H1 (cell line): Measurements from ENCODE around the gene COQ10B. TPM values are rescaled to one million over a fixed set of nuclear protein-coding genes. Genes with fewer than 3 reads are reported as not detected.

Experiments used
- CTCF ChIA-PET: fragments of 300-600 bp; sonication (Branson Sonifier 250); formaldehyde crosslinking; loops from one replicate; lab custom pipeline; 2021; ENCODE audit not compliant: partially characterized antibody; lab: Charles Lee
- POLR2A ChIA-PET: fragments of 300-600 bp; sonication (Branson Sonifier 250); formaldehyde crosslinking; loops from one replicate; lab custom pipeline; 2021; ENCODE audit warnings: inconsistent platforms; ENCODE audit not compliant: partially characterized antibody; lab: Charles Lee
- DNase-seq, 2 experiments: peaks; one replicate each; pipeline versions ENCODE4 v3.0.0 to v3.0.0-alpha.2; 2010 to 2022; ENCODE audit warnings: low spot score in 2 of 2, low read depth in 1 of 2, mixed read lengths in 1 of 2
- FAIRE-seq: peaks from 2 replicates; lab custom pipeline; 2011; peaks lifted over from hg19 to GRCh38; lab: Jason Lieb, UNC
- H2AFZ ChIP-seq: 2 replicates; pipeline ENCODE4 v1.8.1; 2012; ENCODE audit warnings: low read length, inconsistent platforms
- H2AK5ac ChIP-seq: 2 replicates; pipeline ENCODE4 v1.6.1; 2013; ENCODE audit warnings: low read depth, low read length
- H2BK120ac ChIP-seq: replicated peaks from 2 replicates; pipeline ENCODE3; 2013; ENCODE audit warnings: low read depth, low read length, inconsistent platforms
- H2BK12ac ChIP-seq: 2 replicates; pipeline ENCODE4 v1.6.1; 2013; ENCODE audit warnings: low read depth, low read length
- H2BK15ac ChIP-seq: 2 replicates; pipeline ENCODE4 v1.6.1; 2013; ENCODE audit warnings: low read length
- H2BK20ac ChIP-seq: 2 replicates; pipeline ENCODE4 v1.6.1; 2013; ENCODE audit warnings: low read length
- H2BK5ac ChIP-seq: 2 replicates; pipeline ENCODE4 v1.6.1; 2013; ENCODE audit warnings: low read depth, low read length
- H3K14ac ChIP-seq: 2 replicates; pipeline ENCODE4 v1.6.1; 2013; ENCODE audit warnings: inconsistent platforms; ENCODE audit not compliant: insufficient read length
- H3K18ac ChIP-seq: 2 replicates; pipeline ENCODE4 v1.6.1; 2013; ENCODE audit warnings: low read length; ENCODE audit errors: extremely low read depth
- H3K23ac ChIP-seq: 2 replicates; pipeline ENCODE4 v1.6.1; 2013; ENCODE audit warnings: inconsistent platforms; ENCODE audit not compliant: insufficient read length
- H3K23me2 ChIP-seq: 2 replicates; pipeline ENCODE4 v1.6.1; 2013; ENCODE audit warnings: low read depth, low read length
- H3K27ac ChIP-seq: 2 replicates; pipeline ENCODE4 v1.6.1; 2011; ENCODE audit warnings: low read depth, low read length, inconsistent platforms
- H3K27me3 ChIP-seq, 4 experiments: replicated peaks in 1 of 4; 1 replicate in 1 of 4; 2 replicates in 3 of 4; pipeline versions ENCODE4 v1.6.1 to v1.8.1; 2011 to 2013; ENCODE audit warnings: low read length in 3 of 4, mild to moderate bottlenecking in 3 of 4, inconsistent platforms in 2 of 4, mixed read lengths in 2 of 4, moderate library complexity in 1 of 4; ENCODE audit not compliant: control insufficient read depth in 3 of 4, insufficient read depth in 3 of 4; ENCODE audit errors: extremely low read depth in 1 of 4
- H3K36me3 ChIP-seq, 4 experiments: 2 replicates each; pipeline versions ENCODE4 v1.6.1 to v1.8.1; 2011 to 2013; ENCODE audit warnings: mild to moderate bottlenecking in 4 of 4, low read length in 3 of 4, moderate library complexity in 2 of 4, control low read depth in 1 of 4, inconsistent platforms in 1 of 4; ENCODE audit not compliant: insufficient read depth in 4 of 4, control insufficient read depth in 2 of 4
- H3K4ac ChIP-seq: replicated peaks from 2 replicates; pipeline ENCODE3; 2013; ENCODE audit warnings: low read length, low read depth, mixed read lengths, inconsistent platforms; ENCODE audit not compliant: insufficient read length
- H3K4me1 ChIP-seq, 4 experiments: replicated peaks in 1 of 4; 1 replicate in 1 of 4; 2 replicates in 3 of 4; pipeline versions ENCODE4 v1.6.1 to v1.8.1; 2011 to 2013; ENCODE audit warnings: low read length in 3 of 4, inconsistent platforms in 2 of 4, mixed read lengths in 1 of 4; ENCODE audit not compliant: insufficient read depth in 4 of 4, control insufficient read depth in 3 of 4
- H3K4me2 ChIP-seq, 2 experiments: 2 replicates each; pipeline versions ENCODE4 v1.6.1 to v1.8.1; 2011 to 2013; ENCODE audit warnings: low read depth in 2 of 2, low read length in 2 of 2, control low read depth in 1 of 2, inconsistent platforms in 1 of 2, mild to moderate bottlenecking in 1 of 2; ENCODE audit not compliant: insufficient read depth in 1 of 2
- H3K4me3 ChIP-seq, 4 experiments: fragments of 200-600, 300-600 bp in 1 of 4; sonication (generic), shearing (Covaris generic), sonication (Bioruptor Twin) in 1 of 4; 2 replicates each; pipeline versions ENCODE4 v1.5.1 to v1.8.1; 2011 to 2016; ENCODE audit warnings: low read length in 4 of 4, low read depth in 3 of 4, control low read depth in 2 of 4, inconsistent platforms in 2 of 4, mild to moderate bottlenecking in 2 of 4, mixed read lengths in 1 of 4, moderate library complexity in 1 of 4; ENCODE audit not compliant: insufficient read depth in 2 of 4; ENCODE audit errors: extremely low read depth in 1 of 4
- H3K56ac ChIP-seq: replicated peaks from 2 replicates; pipeline ENCODE3; 2013; ENCODE audit warnings: low read depth, mild to moderate bottlenecking, mixed read lengths, low read length, inconsistent platforms; ENCODE audit not compliant: insufficient read length
- H3K79me1 ChIP-seq: 2 replicates; pipeline ENCODE4 v1.6.1; 2013; ENCODE audit warnings: low read depth, low read length, control low read depth
- H3K79me2 ChIP-seq, 2 experiments: 2 replicates each; pipeline versions ENCODE4 v1.6.1 to v1.8.1; 2012 to 2013; ENCODE audit warnings: low read length in 2 of 2, mild to moderate bottlenecking in 2 of 2, inconsistent platforms in 1 of 2; ENCODE audit not compliant: insufficient read depth in 2 of 2, control insufficient read depth in 1 of 2
- H3K9ac ChIP-seq, 4 experiments: replicated peaks in 1 of 4; 1 replicate in 1 of 4; 2 replicates in 3 of 4; pipeline versions ENCODE4 v1.6.1 to v1.8.1; 2011 to 2013; ENCODE audit warnings: low read depth in 3 of 4, low read length in 3 of 4, control low read depth in 2 of 4, mild to moderate bottlenecking in 2 of 4, moderate library complexity in 2 of 4, inconsistent platforms in 1 of 4; ENCODE audit errors: extremely low read depth in 1 of 4
- H3K9me3 ChIP-seq, 2 experiments: 2 replicates each; pipeline versions ENCODE4 v1.6.1 to v1.8.1; 2012 to 2013; ENCODE audit warnings: mild to moderate bottlenecking in 2 of 2, moderate library complexity in 2 of 2, control low read depth in 1 of 2, inconsistent platforms in 1 of 2, low read depth in 1 of 2, low read length in 1 of 2, mixed read lengths in 1 of 2; ENCODE audit not compliant: insufficient read depth in 2 of 2
- H4K20me1 ChIP-seq, 2 experiments: replicated peaks in 1 of 2; 2 replicates each; pipeline versions ENCODE3 to v1.8.1; 2011 to 2013; ENCODE audit warnings: inconsistent platforms in 2 of 2, low read length in 2 of 2, mild to moderate bottlenecking in 1 of 2; ENCODE audit not compliant: insufficient read depth in 2 of 2, control insufficient read depth in 1 of 2
- H4K5ac ChIP-seq: 2 replicates; pipeline ENCODE4 v1.6.1; 2013; ENCODE audit warnings: low read length, low read depth, mixed read lengths, inconsistent platforms; ENCODE audit not compliant: insufficient read length
- H4K8ac ChIP-seq: 2 replicates; pipeline ENCODE4 v1.8.0; 2013; ENCODE audit warnings: mild to moderate bottlenecking, moderate library complexity, low read length, inconsistent platforms; ENCODE audit not compliant: insufficient read depth; ENCODE audit errors: extremely low read depth
- H4K91ac ChIP-seq: replicated peaks from 2 replicates; pipeline ENCODE3; 2013; ENCODE audit warnings: low read length, mixed read lengths, inconsistent platforms; ENCODE audit not compliant: insufficient read length
- BRCA1 ChIP-seq: IDR thresholded peaks from 2 replicates; pipeline ENCODE4 v1.6.1; 2012; ENCODE audit warnings: low read depth, low read length, improper control_type of control experiment
- E2F6 ChIP-seq: IDR thresholded peaks from 2 replicates; pipeline ENCODE4 v1.6.1; 2012; ENCODE audit warnings: inconsistent platforms
- GABPA ChIP-seq: IDR thresholded peaks from 2 replicates; pipeline ENCODE4 v1.6.1; 2011; ENCODE audit warnings: mild to moderate bottlenecking, low read length, moderate library complexity, borderline replicate concordance; ENCODE audit not compliant: insufficient read depth
- MAX ChIP-seq: IDR thresholded peaks from 2 replicates; pipeline ENCODE4 v1.6.1; 2012; ENCODE audit warnings: inconsistent platforms
- POLR2A ChIP-seq, 2 experiments: IDR thresholded peaks; 1 replicate in 1 of 2; 2 replicates in 1 of 2; pipeline ENCODE4 v1.6.1; 2011; ENCODE audit warnings: low read depth in 2 of 2, low read length in 2 of 2, mild to moderate bottlenecking in 2 of 2; ENCODE audit errors: control extremely low read depth in 1 of 2
- SAP30 ChIP-seq: fragments of 300-600 bp; sonication (generic); IDR thresholded peaks from 2 replicates; pipeline ENCODE4 v1.7.1; 2012; ENCODE audit warnings: low read length, moderate library complexity, mild to moderate bottlenecking, inconsistent platforms; ENCODE audit not compliant: insufficient read depth, insufficient replicate concordance
- TAF1 ChIP-seq: IDR thresholded peaks from 2 replicates; pipeline ENCODE4 v1.6.1; 2011; ENCODE audit warnings: mild to moderate bottlenecking, low read depth, low read length
- USF2 ChIP-seq: IDR thresholded peaks from 2 replicates; pipeline ENCODE4 v1.6.1; 2011; ENCODE audit warnings: low read length, improper control_type of control experiment
- WGBS, 2 experiments: shearing (Covaris generic) in 1 of 2; methylation state at CpG; one replicate each; pipeline versions ENCODE4 v1.1.6 to v1.1.7; 2013 to 2015; ENCODE audit warnings: low lambda C conversion rate in 2 of 2, mixed read lengths in 2 of 2, inconsistent platforms in 1 of 2, low coverage in 1 of 2, missing lambda C conversion rate in 1 of 2; ENCODE audit not compliant: insufficient replicate concordance in 2 of 2, insufficient coverage in 1 of 2, insufficient read length in 1 of 2; ENCODE audit errors: extremely low coverage in 1 of 2, missing lambda C conversion rate in 1 of 2; 5-methylcytosine and 5-hydroxymethylcytosine counted together
- polyA plus RNA-seq, 7 experiments: library from polyadenylated mRNA; depleted of rRNA in 3 of 7; stranded (reverse) in 5 of 7; unstranded in 2 of 7; fragments of >200 nt in 5 of 7; fragments of 200-250 nt in 2 of 7; gene quantifications; 1 replicate in 5 of 7; 2 replicates in 1 of 7; 4 replicates in 1 of 7; pipeline versions ENCODE4 v1.2.1 to v1.2.3, GENCODE V29; 2011 to 2013; ENCODE audit warnings: missing spikeins in 2 of 7, mixed read lengths in 2 of 7
- total RNA-seq: library from RNA; stranded (reverse); fragmentation: NEBNext Ultra II Directional; extraction: Animal tissue kit (Norgen Biotek cat#: 25700); gene quantifications from 2 replicates; pipeline ENCODE4 v1.2.1, GENCODE V29; 2021
- TF ChIP-seq, protein P1 (sequence below), 3 experiments: IDR thresholded peaks; 1 replicate in 2 of 3; 2 replicates in 1 of 3; pipeline versions ENCODE4 v1.5.1 to v1.6.1; 2011; ENCODE audit warnings: low read length in 3 of 3, mild to moderate bottlenecking in 3 of 3, inconsistent platforms in 2 of 3, low read depth in 1 of 3, moderate library complexity in 1 of 3; ENCODE audit not compliant: insufficient read depth in 1 of 3; ENCODE audit errors: control extremely low read depth in 1 of 3

The COQ10B gene
- total and polyA plus RNA-seq, 2 of the 8 experiments (the other 6 are each of a cell fraction or from before 2014, with no cell fraction given), result 1.9 to 17.3 TPM

GRCh38 chr2:197414515-197414914, 38.8 kb upstream of the COQ10B start:
- peaks cover 29 to 96% (median 62%) of the 10 kb centered on the region in 4 experiments for H3K36me3 ChIP-seq
- TF ChIP-seq BRCA1, result no peak
- no peak for TF ChIP-seq USF2
- TF ChIP-seq POLR2A (IDR thresholded peaks at IDR 0.05; ENCODE audit: control extremely low read depth in 1 of 2, low read depth in 2 of 2, low read length in 2 of 2), result no peak
- no peak for TF ChIP-seq E2F6
- no peak for TF ChIP-seq GABPA
- TF ChIP-seq TAF1, result no peak
- TF ChIP-seq SAP30, result no peak
- TF ChIP-seq, protein P1, sequence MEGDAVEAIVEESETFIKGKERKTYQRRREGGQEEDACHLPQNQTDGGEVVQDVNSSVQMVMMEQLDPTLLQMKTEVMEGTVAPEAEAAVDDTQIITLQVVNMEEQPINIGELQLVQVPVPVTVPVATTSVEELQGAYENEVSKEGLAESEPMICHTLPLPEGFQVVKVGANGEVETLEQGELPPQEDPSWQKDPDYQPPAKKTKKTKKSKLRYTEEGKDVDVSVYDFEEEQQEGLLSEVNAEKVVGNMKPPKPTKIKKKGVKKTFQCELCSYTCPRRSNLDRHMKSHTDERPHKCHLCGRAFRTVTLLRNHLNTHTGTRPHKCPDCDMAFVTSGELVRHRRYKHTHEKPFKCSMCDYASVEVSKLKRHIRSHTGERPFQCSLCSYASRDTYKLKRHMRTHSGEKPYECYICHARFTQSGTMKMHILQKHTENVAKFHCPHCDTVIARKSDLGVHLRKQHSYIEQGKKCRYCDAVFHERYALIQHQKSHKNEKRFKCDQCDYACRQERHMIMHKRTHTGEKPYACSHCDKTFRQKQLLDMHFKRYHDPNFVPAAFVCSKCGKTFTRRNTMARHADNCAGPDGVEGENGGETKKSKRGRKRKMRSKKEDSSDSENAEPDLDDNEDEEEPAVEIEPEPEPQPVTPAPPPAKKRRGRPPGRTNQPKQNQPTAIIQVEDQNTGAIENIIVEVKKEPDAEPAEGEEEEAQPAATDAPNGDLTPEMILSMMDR (IDR thresholded peaks at IDR 0.05; ENCODE audit: control extremely low read depth in 1 of 3, insufficient read depth in 1 of 3, low read depth in 1 of 3, low read length in 3 of 3), result no peak
- no peak for TF ChIP-seq MAX

More at GRCh38 chr2:197414515-197414914, 38.8 kb upstream of the COQ10B start:
- Histone ChIP-seq H3K9me3 (no peaks in the 10 kb centered on the region; a peak in 1 of 4 replicates), H4K91ac (no peak overlapping the region), H3K14ac (no peak overlapping the region), H3K9ac (no peak overlapping the region), H2BK5ac (no peak overlapping the region), H2BK12ac (no peak overlapping the region), H3K79me1 (no peaks in the 10 kb centered on the region; the same call in 1 of the 2 replicates), H3K27me3 (no peaks in the 10 kb centered on the region), H2AK5ac (no peak overlapping the region), H3K4me3 (no peak overlapping the region), H2AFZ (no peak overlapping the region), H2BK120ac (no peak overlapping the region), H3K79me2 (peaks cover 0 to 22% of the 10 kb centered on the region in 2 experiments; a peak in 3 of 4 replicates), H3K4me2 (no peak overlapping the region), H3K4ac (no peak overlapping the region), H3K27ac (no peak overlapping the region), H4K5ac (no peak overlapping the region), H4K8ac (no peak overlapping the region), H3K18ac (no peak overlapping the region), H3K23ac (no peak overlapping the region), H3K56ac (no peak overlapping the region), H3K23me2 (no peaks in the 10 kb centered on the region), H4K20me1 (peaks cover 0 to 12% of the 10 kb centered on the region in 2 experiments), H2BK15ac (no peak overlapping the region), H2BK20ac (no peak overlapping the region), H3K4me1 (no peaks in the 10 kb centered on the region)
- 88% methylated on average over 2 of the region's 2 CpGs; no CpG with 5 or more reads in 1 of the 2 experiments for WGBS, 2 experiments
- CTCF ChIA-PET, result interaction anchor here (0.5 to 1.3 kb wide), 2 partner anchors 26 to 65 kb away, joined by 3 read pairs; no protein-coding TSS in a partner anchor
- FAIRE-seq, result no peak
- no peak for DNase-seq
- POLR2A ChIA-PET, result interaction anchor here (0.7 to 2.3 kb wide), 6 partner anchors 18 to 84 kb away, joined by 3 to 8 read pairs (median 4); partner anchors contain the start of gene HSPD1
